ENCODE measurements around the gene ENOX2.

- peak; percentile 79 to 87 (median 83) for TF ChIP-seq CTCF (optimal IDR thresholded peaks at IDR 0.05 in 1 of 3, IDR thresholded peaks at IDR 0.05 in 1 of 3, conservative IDR thresholded peaks at IDR 0.05 in 1 of 3; ENCODE audit: extremely low read depth in 1 of 3, insufficient read depth in 2 of 3, low read length in 3 of 3)
- TF ChIP-seq EZH2 (IDR thresholded peaks at IDR 0.05; ENCODE audit: low read length): no peak
Measured at GRCh38 chrX:130575831-130576389, 327.1 kb downstream of the ENOX2 start.
